RWPE1 (cell line): Measurements from ENCODE around the gene IL24.

Experiments used
- CTCF ChIA-PET: fragments of 350-600 bp; sonication (Branson Sonifier 250); formaldehyde crosslinking; extraction: SDS; loops from one replicate; lab custom pipeline; 2021; lab: Yijun Ruan, JAX
- POLR2A ChIA-PET: fragments of 400-600 bp; formaldehyde crosslinking; extraction: SDS; loops from one replicate; lab custom pipeline; 2020; ENCODE audit warnings: antibody characterized with exemption; ENCODE audit not compliant: low non-redundant PET; lab: Yijun Ruan, JAX
- DNase-seq: peaks from one replicate; pipeline ENCODE4 v3.0.0; 2012; ENCODE audit warnings: low spot score
- H3K27ac ChIP-seq: fragments of 450-650 bp; 2 replicates; pipeline ENCODE4 v1.5.1; 2017
- CTCF ChIP-seq: fragments of 450-650 bp; conservative IDR thresholded peaks from 2 replicates; pipeline ENCODE4 v1.5.1; 2017; ENCODE audit warnings: low read depth, mild to moderate bottlenecking

Gene IL24

GRCh38 chr1:206932177-206932576 is 34.9 kb downstream of the IL24 start:
- CTCF ChIA-PET = interaction anchor here (1.2 kb wide), 1 partner anchor 453 kb away, joined by 4 read pairs; no protein-coding TSS in a partner anchor
- no peak for DNase-seq
- no peak overlapping the region for H3K27ac ChIP-seq
- TF ChIP-seq CTCF = no peak
- POLR2A ChIA-PET = no interaction called here

- CTCF ChIA-PET = interaction anchor here (0.6 kb wide), 2 partner anchors 124 to 483 kb away, joined by 3 to 4 read pairs; no protein-coding TSS in a partner anchor
- DNase-seq = no peak
- POLR2A ChIA-PET = no interaction called here
Observed at GRCh38 chr1:206933333-206933945, 36.2 kb downstream of the IL24 start.

GRCh38 chr1:206935491-206936067 is 38.3 kb downstream of the IL24 start:
- ChIA-PET CTCF (interaction anchor here (0.5 to 0.6 kb wide), 3 partner anchors 10 to 302 kb away, joined by 3 read pairs; no protein-coding TSS in a partner anchor), POLR2A (no interaction called here)
- H3K27ac ChIP-seq = no peak overlapping the region
- DNase-seq = no peak
- TF ChIP-seq CTCF = no peak

More at GRCh38 chr1:206933333-206933945, 36.2 kb downstream of the IL24 start:
- H3K27ac ChIP-seq = no peak overlapping the region
- no peak for TF ChIP-seq CTCF

- H3K27ac ChIP-seq = no peak overlapping the region
- no peak for TF ChIP-seq CTCF
- no peak for DNase-seq
- POLR2A ChIA-PET = no interaction called here
- CTCF ChIA-PET = no interaction called here
Observed at GRCh38 chr1:206937425-206937824, 40.2 kb downstream of the IL24 start.

GRCh38 chr1:206939131-206939530 is 41.9 kb downstream of the IL24 start:
- ChIA-PET CTCF (no interaction called here), POLR2A (no interaction called here)
- no peak for DNase-seq
- no peak for TF ChIP-seq CTCF
- no peak overlapping the region for H3K27ac ChIP-seq

- ChIA-PET CTCF (interaction anchor here (0.6 kb wide), 1 partner anchor 1094 kb away, joined by 3 read pairs; no protein-coding TSS in a partner anchor), POLR2A (no interaction called here)
- DNase-seq = no peak
- H3K27ac ChIP-seq = no peak overlapping the region
- no peak for TF ChIP-seq CTCF
Observed at GRCh38 chr1:206939841-206940587, 42.8 kb downstream of the IL24 start.
